ENCODE results near the gene REPS1.

GRCh38 chr6:138945354-138945753 is 42.7 kb downstream of the REPS1 start:
- TF ChIP-seq GATA3 (IDR thresholded peaks at IDR 0.05; ENCODE audit: low read depth, low read length) (no peak), GATA2 (IDR thresholded peaks at IDR 0.05; ENCODE audit: low read depth, low read length) (no peak)

Data from SH-SY5Y (cell line).